Hepatocyte (in vitro differentiated cells): ENCODE data around the gene HSFX4.

Experiments used
- CTCF ChIP-seq: fragments of 200-600 bp; sonication (generic); IDR thresholded peaks from 2 replicates; pipeline ENCODE4 v1.5.1; 2016; ENCODE audit warnings: antibody characterized with exemption, mild to moderate bottlenecking; ENCODE audit not compliant: poor library complexity
- EZH2 ChIP-seq: fragments of 200-600 bp; sonication (generic); IDR thresholded peaks from 2 replicates; pipeline ENCODE4 v1.6.1; 2016; ENCODE audit warnings: antibody characterized with exemption, mild to moderate bottlenecking, borderline replicate concordance

GRCh38 chrX:149908727-149909126 lies 20.6 kb upstream of the HSFX4 start:
- TF ChIP-seq CTCF (no peak), EZH2 (no peak)
